NCI-H2171 (cell line): ENCODE results near the gene TEC.
A peak's percentile ranks its signal among the peaks of the same experiment; 100 is the strongest.

Source experiments
- DNase-seq: peaks from one replicate; lab custom pipeline; 2025; lab: John Stamatoyannopoulos, UW

Gene TEC

DNA sequence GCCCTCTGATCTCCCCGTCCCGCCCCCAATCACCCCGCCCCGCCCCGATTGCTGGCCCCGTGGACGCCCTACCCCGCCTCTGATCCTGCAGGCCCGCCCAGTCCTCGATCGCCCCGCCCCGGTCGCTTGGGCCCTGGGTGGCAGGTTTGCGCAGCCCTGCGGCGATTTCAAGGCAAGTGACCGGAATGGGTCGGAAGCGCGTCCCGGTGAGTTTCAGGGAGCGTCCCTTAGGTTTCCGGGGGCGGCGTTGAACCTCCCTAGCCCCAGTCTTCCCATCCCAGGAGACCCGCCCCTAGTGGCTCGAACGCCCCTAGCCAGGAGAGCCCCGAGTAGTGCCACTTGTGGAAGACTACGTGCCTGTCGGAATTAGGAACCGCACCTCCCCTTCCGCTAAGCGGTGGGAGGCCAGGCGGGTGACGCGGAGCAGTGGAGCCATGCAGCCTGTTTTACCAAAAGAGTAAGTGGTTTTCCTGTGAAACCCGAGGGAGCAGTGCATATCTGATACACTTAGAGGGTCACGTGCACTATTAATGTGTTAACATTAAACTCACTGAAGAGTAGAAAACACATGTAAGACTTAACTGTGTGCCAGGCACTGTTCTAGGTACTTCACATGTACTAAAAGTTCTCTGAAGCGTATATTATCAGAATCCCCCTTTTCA lies 354 bp upstream of the TEC start:
- DNase-seq, result peak; percentile 10

DNA sequence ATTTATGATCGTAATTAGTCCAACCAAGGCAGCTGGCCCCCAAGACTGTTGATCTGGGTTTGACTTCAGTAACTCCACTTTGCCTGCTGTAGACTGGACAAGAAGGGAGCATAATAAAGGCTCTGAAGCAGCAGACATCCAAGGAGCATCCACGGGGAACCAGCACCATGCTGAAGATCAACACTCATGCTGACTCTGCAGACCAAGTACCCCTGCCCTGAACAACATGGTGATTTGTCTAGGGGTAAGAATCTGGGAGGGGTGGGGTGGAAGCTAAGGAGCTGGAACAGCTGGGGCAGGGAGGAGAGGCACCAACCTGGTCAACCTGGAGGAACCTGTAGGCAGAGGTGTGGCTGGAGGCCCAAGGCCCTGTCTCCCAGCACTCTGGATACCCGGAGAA lies 2.1 kb downstream of the TEC start:
- DNase-seq, result no peak

DNA sequence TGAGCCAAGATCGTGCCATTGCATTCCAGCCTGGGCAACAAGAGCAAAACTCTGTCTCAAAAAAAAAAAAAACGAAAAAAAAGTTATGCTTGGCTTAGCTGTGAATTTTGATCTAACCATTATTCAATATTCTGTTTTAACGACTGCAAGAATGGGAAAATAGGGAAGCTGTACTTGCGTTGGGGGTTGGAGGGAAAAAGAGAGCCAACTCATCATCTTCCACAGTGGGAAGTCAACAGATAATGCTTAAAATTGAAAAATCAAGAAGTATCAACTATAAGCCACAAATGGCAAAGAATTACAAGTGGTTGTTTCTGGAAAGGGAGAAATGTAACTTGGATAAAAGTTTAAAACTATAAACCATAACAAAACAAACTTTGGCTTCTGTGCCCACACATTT lies 2.9 kb downstream of the TEC start:
- no peak for DNase-seq

DNA sequence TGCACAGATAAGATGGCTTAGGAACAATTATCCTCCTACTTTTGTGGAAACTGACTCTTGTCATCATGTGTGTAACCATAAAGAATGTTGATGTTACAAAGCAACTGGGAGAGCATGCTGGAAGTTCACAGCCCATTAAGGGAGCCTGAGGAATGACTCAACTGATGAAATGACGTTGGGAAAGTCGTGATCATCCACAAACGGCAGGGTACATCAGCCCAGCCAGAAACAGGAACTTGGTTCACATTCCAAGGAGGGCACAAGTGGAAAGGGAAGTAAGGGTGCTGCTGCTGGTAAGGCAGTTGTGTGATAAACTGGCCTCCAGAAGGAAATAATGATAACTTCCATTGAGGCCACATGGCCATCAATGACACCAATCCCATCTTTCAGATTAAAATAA lies 6.7 kb downstream of the TEC start:
- DNase-seq, result no peak

DNA sequence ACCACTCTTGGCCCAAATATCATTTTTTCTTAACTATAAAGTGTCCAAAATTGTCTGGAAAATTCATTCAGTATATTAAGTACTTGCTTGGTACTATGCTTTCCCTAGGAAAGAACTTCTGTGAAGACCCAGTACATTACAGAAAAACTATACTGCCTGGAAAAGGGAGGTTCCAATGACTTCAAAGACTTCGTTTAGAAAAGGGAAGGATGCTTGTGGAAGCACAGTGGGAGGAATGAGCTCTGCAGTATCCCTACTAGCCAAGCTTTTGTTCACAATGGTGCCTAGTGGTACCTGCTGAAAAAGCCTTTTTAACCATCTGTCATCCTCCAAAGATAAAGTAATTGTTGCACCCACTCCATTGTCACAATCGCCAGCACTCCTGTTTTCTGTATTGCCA lies 7.2 kb downstream of the TEC start:
- no peak for DNase-seq

DNA sequence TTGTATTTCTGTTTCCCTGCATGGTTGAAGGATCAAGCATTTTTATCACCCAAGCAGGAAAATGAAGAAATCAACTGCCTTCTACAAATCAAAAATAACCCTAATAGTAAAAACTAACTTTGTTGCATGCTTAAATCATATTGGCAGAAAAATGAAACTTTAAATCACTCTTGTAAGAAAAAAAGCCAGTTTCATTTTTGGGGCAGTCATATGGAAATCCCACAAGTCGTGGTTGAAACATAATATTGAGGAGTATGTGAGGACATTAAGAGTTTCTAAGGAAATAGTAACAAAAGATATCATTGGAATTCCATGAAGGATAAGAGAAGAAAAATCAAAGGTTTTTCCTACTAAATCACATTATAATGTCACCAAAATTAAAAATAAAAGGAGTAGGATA lies 8.4 kb downstream of the TEC start:
- DNase-seq, result no peak

DNA sequence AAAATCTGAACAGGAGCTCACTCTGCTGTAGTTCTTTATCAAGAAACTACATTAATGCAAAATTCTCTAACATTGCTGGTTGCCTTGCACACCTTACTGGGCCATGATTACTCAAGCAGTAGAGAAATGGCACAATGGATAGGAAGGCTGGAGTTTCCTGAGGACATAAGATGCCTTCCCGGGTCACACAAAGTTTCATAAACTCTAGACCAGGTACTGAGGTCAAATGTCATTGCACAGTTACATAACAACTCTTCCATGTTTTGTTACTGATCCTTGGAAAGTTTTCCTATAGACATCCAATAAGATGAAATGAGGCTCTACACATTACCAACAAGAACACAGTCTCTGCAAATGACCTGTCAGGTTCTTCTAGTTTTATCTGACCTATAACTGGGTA lies 9.9 kb downstream of the TEC start:
- DNase-seq, result no peak

DNA sequence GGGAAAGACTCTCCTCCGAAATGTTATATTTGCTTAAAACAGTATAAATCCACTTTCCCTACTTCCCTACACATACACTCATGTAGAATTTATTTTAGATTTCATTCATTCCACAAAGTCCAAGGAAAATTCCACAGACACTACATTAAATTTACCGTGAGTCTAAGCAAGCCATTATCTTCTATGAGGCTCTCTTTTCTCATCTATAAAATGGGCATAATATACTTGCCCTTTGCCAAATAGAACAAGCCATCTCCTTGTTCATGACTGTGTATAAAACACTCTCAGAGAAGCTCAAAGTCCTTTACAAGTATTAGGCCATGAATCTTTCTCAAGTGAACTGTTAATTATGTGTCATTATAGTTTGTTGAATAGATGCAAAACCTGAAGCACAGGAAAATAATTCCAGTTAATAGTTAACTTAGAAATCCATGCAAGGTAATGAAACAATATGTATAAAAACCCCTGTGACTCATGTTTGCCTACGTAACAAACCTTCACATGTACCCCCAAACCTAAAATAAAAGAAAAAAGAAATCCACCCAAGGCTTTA lies 10.7 kb downstream of the TEC start:
- no peak for DNase-seq

DNA sequence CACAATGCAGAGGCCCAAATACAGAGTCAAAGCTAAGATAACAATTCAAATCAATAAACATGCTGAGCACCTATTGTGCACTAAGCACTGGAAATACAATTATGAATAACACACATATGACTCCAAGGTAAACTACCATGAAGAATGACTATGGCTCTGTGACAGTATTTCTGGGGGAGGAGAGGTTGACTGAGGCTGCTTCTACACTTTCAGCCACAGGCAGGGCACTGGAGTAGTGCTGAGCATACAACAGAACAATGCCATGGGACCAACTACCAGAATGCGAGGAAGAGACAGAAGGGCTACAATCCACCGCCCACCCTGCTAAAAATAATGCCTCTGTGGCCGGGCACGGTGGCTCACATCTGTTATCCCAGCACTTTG lies 13.7 kb downstream of the TEC start:
- DNase-seq, result no peak

DNA sequence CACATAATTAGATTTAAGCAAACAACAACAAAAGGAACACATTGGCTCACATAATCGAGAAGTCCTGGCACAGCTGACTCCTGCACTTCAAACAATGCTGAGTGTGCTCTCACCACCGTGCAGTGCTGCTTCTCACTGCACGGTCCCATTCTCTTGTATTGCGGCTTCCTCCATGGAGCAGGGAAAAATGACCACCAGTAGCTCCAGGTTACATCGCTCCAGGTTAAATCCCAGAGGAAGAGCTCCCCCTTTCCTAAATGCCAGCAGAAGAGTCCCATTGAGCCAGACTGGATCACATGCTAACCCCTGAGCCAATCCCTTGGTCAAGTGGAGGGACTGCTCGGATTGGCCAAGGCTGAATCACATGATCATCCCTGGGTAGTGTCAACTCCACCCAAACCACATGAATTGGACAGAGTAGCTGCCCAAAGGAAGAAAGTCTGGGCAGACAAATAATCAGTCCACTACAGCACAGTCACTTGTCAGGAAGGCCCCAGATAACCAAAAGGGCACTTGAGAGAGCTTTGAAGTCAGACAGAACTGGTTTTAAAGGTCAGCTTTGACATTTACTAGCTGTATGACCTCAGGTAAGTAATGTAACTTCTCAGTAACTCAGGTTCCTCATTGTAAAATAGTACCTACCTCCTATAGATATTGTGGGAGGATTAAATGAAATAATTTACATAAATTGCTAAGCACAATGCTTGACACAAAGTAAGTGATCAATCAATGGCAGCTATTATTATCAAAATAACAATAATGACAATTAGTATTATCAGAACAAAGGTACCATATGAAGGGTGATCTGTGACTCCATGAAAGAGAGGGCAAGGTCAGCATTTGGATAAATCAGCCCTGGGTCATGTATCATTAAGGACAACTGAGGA lies 14.3 kb downstream of the TEC start:
- no peak for DNase-seq

DNA sequence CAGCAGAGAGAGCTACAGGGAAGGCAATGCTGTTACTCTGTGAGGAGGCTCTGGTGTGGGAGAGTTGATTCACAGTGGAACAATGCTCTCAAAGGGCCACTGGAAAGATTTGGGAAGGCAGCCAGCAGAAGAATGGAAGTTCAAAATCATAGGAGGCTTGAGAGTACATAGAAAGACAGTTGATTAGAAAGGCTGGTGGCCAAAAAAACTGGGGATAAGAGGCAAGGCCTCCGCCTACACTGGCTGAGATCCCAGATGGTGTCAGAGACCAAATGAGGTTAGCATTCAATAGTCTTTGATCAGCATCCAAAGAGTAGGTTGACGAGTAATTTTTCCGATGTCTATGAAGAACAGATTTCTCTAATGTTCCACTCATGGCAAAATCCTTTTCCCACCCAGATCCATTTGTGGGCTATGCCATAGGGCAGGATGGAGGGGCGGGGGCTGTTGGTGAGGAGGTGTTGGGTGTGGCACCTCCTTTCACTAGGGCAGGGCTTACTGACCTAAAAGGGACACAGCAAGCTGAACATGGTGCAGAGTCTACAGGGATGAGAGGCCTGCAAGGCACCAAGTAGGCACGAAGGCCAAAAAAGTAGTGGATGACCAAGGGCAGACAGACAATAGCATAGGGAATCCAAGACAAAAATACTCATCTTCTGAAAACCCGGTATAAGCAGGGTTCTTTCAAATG lies 15.1 kb downstream of the TEC start:
- no peak for DNase-seq

DNA sequence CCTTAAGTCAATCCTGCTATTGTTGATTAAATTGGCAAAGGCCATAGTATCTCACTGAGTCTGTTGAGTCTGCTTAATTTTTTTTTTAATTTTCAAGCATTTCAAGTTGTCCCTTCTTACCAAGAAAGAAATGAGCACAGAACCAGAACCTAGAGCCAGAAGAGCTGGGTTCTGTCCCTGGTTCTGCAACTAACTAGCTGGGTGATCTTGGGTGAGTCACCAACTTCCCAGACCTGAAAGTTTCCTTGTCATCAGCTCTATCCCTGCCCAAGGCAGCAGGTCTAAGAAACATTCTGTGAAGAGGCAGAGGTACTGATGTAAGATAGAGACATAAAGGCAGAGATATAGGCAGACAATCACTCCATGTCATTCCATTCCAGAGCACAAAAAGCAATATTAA lies 17.3 kb downstream of the TEC start:
- DNase-seq, result no peak

DNA sequence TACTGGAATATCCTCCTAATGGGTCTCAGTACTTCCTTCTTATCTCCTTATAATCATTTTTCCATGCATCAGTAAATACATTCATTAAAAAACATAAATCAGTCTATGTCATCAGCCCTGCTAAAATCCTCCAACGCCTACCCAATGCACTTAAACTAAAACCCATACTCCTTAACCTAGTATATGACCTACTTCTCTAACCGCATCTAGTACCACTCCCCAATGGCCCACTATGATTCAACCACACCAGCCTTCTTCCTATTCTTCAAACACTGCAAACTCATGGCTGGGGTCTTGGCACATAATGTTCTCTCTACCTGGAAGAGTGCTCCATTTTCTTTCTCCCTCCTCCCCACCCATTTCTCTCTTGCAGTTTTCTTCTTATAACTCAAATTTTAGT lies 18.7 kb downstream of the TEC start:
- no peak for DNase-seq

DNA sequence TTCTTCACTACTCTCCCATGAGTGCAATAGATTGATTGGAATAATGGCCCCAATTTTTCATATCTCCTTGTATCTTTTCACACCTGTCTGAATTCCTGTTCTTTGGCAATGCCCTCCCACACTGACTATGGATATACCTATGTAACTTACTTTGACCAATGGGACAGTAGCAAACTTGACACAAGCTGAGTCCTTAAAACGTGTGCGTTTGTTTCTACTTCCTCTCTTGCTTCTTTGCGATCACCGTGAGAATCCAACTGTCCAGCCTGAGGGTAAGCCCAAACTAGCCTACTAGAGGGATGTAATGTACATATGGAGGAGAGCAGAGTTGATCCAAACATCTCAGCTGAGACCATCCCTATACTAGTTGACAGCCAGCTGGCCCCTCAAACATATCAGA lies 19.3 kb downstream of the TEC start:
- no peak for DNase-seq

DNA sequence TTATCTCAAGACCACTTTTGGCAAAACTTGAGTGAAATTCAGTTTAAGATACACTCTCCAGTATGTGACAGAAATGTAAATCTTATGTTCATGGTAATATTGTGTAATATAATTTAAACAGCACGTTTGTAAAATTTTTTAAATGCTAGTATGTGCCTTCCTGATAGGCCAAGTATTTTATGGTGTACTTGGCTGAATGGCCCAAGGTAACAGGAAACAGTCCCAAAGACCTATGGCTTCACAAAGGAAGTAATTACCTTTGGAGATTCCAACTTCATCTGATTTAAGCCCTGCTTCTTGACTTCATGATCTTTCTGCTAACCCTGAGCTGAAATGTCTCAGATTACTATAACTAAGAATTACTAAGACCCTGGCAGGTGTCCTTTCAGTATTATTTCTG lies 20.3 kb downstream of the TEC start:
- DNase-seq, result no peak

DNA sequence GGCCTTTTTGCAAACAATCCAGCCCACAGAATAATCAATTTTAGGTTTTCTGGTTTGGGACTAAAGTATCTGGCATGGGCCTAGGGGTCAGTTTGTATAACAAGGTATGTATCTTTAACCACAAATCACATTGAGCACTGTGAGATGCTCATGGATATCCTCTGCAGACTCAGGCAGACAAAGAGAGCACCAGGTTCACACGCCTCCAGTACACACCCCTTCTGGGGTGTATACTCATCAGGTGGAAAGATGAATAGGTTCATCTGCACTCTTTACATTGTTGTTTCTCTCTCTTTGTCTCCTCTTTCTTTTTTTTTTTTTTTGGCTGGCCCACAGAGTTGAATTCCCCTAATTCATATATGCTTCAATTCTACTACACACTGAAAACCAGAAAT lies 21.1 kb downstream of the TEC start:
- no peak for DNase-seq

DNA sequence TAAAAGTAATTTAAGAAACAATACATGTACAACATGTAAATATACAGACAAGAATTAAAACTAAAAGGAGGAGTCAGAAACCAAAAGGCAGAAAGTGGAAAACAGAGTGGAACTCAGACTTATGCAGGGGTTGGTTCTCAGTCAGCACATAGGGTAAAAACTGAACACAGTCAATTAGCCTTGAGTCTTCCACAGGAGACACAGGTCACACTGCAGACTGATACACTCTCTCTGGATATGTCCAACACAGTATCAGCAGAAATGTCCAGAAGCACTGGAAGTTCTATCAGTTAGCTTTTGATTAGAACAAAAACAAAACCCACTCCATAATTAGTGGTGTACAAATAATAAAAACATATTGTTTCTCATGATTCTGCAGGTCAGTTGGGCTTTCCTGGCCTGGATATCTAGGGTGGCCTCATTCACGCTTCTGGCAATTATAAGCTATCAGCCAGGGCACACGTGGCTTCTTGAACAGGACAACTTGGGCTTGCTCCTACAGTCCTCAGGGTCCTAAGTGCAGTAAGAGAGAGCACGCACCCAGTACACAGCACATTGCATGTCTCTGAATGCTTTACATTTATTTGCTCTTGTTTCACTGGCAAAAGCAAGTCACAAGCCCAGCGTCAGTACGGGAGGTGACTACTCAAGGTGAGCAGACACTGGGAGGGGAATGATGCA lies 21.6 kb downstream of the TEC start:
- DNase-seq, result no peak

DNA sequence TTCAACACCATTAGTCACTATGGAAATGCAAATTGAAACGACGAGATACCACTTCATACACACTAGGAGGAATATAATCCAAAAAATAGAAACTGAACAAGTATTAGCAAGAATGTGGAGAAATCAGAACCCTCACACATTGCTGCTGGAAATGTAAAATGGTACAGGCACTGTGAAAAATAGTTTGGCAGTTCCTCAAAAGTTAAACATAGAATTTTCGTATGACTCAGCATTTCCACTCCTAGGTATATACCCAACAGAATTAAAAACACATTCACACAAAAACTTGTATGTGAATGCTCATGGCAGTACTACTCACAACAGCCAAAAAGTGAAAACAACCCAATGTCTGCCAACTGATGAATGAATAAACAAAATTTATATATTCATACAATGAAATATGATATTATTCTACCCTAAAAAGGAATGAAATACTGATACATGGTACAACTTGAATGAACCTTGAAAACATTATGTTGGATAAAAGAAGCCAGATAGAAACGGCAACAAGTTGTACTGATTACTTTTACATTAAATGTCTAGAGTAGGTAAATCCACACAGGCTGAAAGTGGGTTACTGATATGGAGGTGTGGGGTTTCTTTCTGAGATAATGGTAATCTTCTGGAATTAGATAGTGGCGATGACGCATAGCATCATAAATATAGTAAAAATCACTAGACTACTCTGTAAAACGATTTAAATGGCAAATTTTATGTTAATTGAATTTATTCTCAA lies 22.3 kb downstream of the TEC start:
- DNase-seq, result no peak

DNA sequence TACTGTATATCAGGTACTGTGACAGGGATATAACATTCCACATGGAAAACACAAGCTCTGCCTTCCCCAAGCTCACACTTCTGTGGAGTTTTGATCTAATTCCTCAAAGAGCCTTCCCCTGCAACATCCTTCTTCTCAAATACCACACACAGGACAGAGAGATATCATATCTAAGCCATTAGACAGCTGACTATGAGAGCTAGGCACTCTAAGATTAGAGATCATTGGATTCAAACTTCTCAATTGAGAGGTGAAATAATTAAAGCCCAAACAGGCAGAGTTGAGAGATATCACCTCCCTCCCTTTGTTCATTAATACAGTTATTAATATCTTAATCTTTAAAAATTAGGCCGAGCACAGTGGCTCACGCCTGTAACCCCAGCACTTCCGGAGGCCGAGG lies 25.0 kb downstream of the TEC start:
- no peak for DNase-seq

DNA sequence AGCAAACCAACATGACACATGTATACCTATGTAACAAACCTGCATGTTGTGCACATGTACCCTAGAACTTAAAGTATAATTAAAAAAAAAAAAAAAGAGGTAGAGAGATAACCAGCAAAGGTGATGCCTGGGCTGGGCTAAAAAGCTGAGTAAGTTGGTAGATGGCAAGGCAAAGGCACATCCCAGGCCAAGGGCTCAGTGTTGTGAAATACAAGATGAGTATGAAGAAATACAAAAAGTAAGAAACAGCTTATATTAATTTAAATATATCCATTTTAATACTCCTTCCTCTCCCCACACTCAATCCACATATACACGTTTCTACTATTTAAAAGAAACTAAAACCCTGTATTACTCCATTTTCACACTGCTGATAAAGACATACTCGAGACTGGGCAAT lies 25.8 kb downstream of the TEC start:
- DNase-seq, result no peak

DNA sequence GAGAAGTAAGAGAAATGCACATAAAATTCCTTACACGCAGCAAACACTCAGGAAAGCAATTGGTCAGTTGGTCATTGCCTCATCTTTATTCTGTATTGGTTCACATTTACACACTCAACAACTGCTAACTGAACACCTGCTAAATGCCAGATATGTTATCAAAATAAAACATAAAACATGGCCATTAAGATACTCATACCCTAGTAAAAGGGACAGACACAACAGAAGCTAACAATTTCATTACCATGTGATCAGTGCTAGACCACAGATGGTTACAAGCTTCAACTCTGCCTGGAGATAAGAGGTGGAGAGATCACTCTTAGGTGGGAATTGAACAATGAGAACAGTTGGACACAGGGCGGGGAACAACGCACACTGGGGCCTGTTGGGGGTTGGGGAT lies 26.2 kb downstream of the TEC start:
- no peak for DNase-seq
